ENCODE results near the gene IGFBP5. TPM values are rescaled to one million over a fixed set of nuclear protein-coding genes. Genes with fewer than 3 reads are reported as not detected.

IGFBP5 gene
- total and polyA plus RNA-seq, 4 donors = 2.3 to 43.4 (median 14.4) TPM

- peaks cover 5 to 34% (median 16%) of the 10 kb centered on the region in 4 donors for H3K4me1 ChIP-seq (ENCODE audit: control insufficient read depth in 4 of 4, insufficient read depth in 4 of 4, low read length in 3 of 4)
- no peaks in the 10 kb centered on the region for H3K9me3 ChIP-seq (ENCODE audit: control insufficient read depth in 4 of 4, low read length in 3 of 4)
- peak overlapping the region in 1 of 2 donors; percentile 80 for H3K27ac ChIP-seq (ENCODE audit: low read depth in 1 of 2, low read length in 2 of 2)
- no peak for DNase-seq (ENCODE audit: low spot score)
- TF ChIP-seq FOXA2 (IDR thresholded peaks at IDR 0.05) = no peak
- TF ChIP-seq, protein P1, sequence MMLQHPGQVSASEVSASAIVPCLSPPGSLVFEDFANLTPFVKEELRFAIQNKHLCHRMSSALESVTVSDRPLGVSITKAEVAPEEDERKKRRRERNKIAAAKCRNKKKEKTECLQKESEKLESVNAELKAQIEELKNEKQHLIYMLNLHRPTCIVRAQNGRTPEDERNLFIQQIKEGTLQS (IDR thresholded peaks at IDR 0.05) = no peak
- TF ChIP-seq HNF4A (conservative IDR thresholded peaks at IDR 0.05) = no peak
- TF ChIP-seq EGR1 (IDR thresholded peaks at IDR 0.05; ENCODE audit: low read depth in 2 of 2) = no peak
- TF ChIP-seq, protein P2, sequence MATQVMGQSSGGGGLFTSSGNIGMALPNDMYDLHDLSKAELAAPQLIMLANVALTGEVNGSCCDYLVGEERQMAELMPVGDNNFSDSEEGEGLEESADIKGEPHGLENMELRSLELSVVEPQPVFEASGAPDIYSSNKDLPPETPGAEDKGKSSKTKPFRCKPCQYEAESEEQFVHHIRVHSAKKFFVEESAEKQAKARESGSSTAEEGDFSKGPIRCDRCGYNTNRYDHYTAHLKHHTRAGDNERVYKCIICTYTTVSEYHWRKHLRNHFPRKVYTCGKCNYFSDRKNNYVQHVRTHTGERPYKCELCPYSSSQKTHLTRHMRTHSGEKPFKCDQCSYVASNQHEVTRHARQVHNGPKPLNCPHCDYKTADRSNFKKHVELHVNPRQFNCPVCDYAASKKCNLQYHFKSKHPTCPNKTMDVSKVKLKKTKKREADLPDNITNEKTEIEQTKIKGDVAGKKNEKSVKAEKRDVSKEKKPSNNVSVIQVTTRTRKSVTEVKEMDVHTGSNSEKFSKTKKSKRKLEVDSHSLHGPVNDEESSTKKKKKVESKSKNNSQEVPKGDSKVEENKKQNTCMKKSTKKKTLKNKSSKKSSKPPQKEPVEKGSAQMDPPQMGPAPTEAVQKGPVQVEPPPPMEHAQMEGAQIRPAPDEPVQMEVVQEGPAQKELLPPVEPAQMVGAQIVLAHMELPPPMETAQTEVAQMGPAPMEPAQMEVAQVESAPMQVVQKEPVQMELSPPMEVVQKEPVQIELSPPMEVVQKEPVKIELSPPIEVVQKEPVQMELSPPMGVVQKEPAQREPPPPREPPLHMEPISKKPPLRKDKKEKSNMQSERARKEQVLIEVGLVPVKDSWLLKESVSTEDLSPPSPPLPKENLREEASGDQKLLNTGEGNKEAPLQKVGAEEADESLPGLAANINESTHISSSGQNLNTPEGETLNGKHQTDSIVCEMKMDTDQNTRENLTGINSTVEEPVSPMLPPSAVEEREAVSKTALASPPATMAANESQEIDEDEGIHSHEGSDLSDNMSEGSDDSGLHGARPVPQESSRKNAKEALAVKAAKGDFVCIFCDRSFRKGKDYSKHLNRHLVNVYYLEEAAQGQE (IDR thresholded peaks at IDR 0.05) = no peak
- TF ChIP-seq, protein P3, sequence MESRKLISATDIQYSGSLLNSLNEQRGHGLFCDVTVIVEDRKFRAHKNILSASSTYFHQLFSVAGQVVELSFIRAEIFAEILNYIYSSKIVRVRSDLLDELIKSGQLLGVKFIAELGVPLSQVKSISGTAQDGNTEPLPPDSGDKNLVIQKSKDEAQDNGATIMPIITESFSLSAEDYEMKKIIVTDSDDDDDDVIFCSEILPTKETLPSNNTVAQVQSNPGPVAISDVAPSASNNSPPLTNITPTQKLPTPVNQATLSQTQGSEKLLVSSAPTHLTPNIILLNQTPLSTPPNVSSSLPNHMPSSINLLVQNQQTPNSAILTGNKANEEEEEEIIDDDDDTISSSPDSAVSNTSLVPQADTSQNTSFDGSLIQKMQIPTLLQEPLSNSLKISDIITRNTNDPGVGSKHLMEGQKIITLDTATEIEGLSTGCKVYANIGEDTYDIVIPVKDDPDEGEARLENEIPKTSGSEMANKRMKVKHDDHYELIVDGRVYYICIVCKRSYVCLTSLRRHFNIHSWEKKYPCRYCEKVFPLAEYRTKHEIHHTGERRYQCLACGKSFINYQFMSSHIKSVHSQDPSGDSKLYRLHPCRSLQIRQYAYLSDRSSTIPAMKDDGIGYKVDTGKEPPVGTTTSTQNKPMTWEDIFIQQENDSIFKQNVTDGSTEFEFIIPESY (IDR thresholded peaks at IDR 0.05) = no peak
- TF ChIP-seq NR2F2 (IDR thresholded peaks at IDR 0.05) = no peak
- TF ChIP-seq HNF4G (IDR thresholded peaks at IDR 0.05) = no peak
- no peak for TF ChIP-seq TAF1 (conservative IDR thresholded peaks at IDR 0.05)
- no peak for TF ChIP-seq JUND (IDR thresholded peaks at IDR 0.05)
- TF ChIP-seq FOXA1 (IDR thresholded peaks at IDR 0.05) = no peak
- TF ChIP-seq, protein P4, sequence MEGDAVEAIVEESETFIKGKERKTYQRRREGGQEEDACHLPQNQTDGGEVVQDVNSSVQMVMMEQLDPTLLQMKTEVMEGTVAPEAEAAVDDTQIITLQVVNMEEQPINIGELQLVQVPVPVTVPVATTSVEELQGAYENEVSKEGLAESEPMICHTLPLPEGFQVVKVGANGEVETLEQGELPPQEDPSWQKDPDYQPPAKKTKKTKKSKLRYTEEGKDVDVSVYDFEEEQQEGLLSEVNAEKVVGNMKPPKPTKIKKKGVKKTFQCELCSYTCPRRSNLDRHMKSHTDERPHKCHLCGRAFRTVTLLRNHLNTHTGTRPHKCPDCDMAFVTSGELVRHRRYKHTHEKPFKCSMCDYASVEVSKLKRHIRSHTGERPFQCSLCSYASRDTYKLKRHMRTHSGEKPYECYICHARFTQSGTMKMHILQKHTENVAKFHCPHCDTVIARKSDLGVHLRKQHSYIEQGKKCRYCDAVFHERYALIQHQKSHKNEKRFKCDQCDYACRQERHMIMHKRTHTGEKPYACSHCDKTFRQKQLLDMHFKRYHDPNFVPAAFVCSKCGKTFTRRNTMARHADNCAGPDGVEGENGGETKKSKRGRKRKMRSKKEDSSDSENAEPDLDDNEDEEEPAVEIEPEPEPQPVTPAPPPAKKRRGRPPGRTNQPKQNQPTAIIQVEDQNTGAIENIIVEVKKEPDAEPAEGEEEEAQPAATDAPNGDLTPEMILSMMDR (IDR thresholded peaks at IDR 0.05; ENCODE audit: low read depth, low read length, missing input control) = no peak
- no peak for TF ChIP-seq YY1 (IDR thresholded peaks at IDR 0.05)
- TF ChIP-seq RAD21 (IDR thresholded peaks at IDR 0.05) = no peak
- H3K36me3 ChIP-seq (ENCODE audit: control insufficient read depth in 4 of 4, insufficient read depth in 3 of 4, low read depth in 1 of 4, low read length in 3 of 4) = peaks cover 0 to 2% (median 0%) of the 10 kb centered on the region in 4 donors
- WGBS = 13% methylated on average over 7 of the region's 7 CpGs
- H3K9ac ChIP-seq (ENCODE audit: low read depth in 1 of 2, low read length in 2 of 2) = peak overlapping the region; percentile 50 to 99
- H3K4me3 ChIP-seq (ENCODE audit: low read depth in 1 of 3, low read length in 3 of 3) = peak overlapping the region in 2 of 3 donors; percentile 90 to 92
- no peaks in the 10 kb centered on the region for H3K27me3 ChIP-seq (ENCODE audit: control insufficient read depth in 4 of 4, insufficient read depth in 4 of 4, low read length in 3 of 4)
Observed at GRCh38 chr2:216635171-216635570, 60.2 kb downstream of the IGFBP5 start.

DNA sequence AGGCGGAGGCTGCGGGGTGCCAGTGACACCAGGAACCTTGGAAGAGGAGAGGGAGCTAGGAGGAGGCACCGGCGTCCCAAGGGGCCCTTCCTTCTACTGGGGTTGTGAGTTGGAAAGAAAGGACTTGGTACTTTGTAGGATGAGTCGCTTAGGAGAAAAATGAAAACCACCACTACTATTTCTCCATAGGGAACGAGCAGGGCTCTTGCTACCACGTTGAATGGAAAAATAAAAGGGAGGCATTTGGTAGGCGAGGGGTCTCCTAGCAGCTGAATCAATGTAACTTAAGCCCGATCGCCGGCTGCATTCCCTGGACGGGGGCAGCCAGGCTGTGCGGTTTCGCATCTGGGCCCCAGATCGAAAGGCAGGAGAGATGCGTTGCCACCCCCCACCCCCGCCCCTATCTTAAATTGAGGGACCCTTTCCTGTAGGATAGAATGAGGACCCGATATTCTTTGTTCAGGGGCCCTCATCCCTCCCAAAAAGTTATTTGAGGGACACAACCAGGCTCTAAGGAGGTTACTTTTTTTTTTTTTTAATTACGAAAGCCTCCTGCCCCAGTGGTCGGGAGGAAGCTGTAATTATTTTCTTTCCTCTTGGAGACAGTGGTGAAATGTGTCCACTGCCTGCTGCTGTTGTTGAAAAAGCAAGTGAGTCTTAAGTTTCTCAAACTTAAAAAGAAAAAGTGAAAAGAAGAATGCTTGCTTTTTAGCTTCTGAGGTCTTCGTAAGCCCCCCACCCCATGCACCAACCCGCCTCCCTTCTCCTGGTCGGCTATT, 60.8 kb downstream of the IGFBP5 start:
- peaks cover 5 to 34% (median 16%) of the 10 kb centered on the region in 4 donors for H3K4me1 ChIP-seq (ENCODE audit: control insufficient read depth in 4 of 4, insufficient read depth in 4 of 4, low read length in 3 of 4)
- 7% methylated on average over 23 of the region's 23 CpGs for WGBS
- H3K27ac ChIP-seq (ENCODE audit: low read depth in 1 of 2, low read length in 2 of 2) = peak overlapping the region in 1 of 2 donors; percentile 80
- TF ChIP-seq JUND (IDR thresholded peaks at IDR 0.05) (no peak), SP1 (IDR thresholded peaks at IDR 0.05) (no peak), HNF4G (IDR thresholded peaks at IDR 0.05) (no peak), MAX (IDR thresholded peaks at IDR 0.05) (no peak), YY1 (IDR thresholded peaks at IDR 0.05) (no peak), TAF1 (conservative IDR thresholded peaks at IDR 0.05) (no peak), EGR1 (IDR thresholded peaks at IDR 0.05; ENCODE audit: low read depth in 2 of 2) (no peak)
- TF ChIP-seq, protein P4 (IDR thresholded peaks at IDR 0.05; ENCODE audit: low read depth, low read length, missing input control) = no peak
- TF ChIP-seq, protein P3 (IDR thresholded peaks at IDR 0.05) = no peak
- TF ChIP-seq, protein P1 (IDR thresholded peaks at IDR 0.05) = no peak

More for the DNA sequence above, 60.8 kb downstream of the IGFBP5 start:
- no peaks in the 10 kb centered on the region for H3K27me3 ChIP-seq (ENCODE audit: control insufficient read depth in 4 of 4, insufficient read depth in 4 of 4, low read length in 3 of 4)
- H3K36me3 ChIP-seq (ENCODE audit: control insufficient read depth in 4 of 4, insufficient read depth in 3 of 4, low read depth in 1 of 4, low read length in 3 of 4) = peaks cover 0 to 2% (median 0%) of the 10 kb centered on the region in 4 donors
- H3K4me3 ChIP-seq (ENCODE audit: low read depth in 1 of 3, low read length in 3 of 3) = peak overlapping the region; percentile 81 to 92 (median 90)
- no peaks in the 10 kb centered on the region for H3K9me3 ChIP-seq (ENCODE audit: control insufficient read depth in 4 of 4, low read length in 3 of 4)
- peak overlapping the region; percentile 81 to 99 for H3K9ac ChIP-seq (ENCODE audit: low read depth in 1 of 2, low read length in 2 of 2)
- DNase-seq (ENCODE audit: low spot score) = no peak
